NT2/D1 (cell line): Measurements from ENCODE around the gene NEU4.

ENCODE experiments used
- DNase-seq: peaks from one replicate; pipeline ENCODE4 v3.0.0-alpha.2; 2011; ENCODE audit warnings: low read depth, low spot score
- H3K27me3 ChIP-seq: 2 replicates; pipeline ENCODE4 v1.6.0; 2011; ENCODE audit warnings: mild to moderate bottlenecking; ENCODE audit not compliant: insufficient read length, insufficient read depth
- H3K36me3 ChIP-seq: 2 replicates; pipeline ENCODE4 v1.6.1; 2011; ENCODE audit warnings: mild to moderate bottlenecking, low read length, mixed read lengths; ENCODE audit not compliant: insufficient read depth, insufficient read length
- H3K4me1 ChIP-seq: 2 replicates; pipeline ENCODE4 v1.5.1; 2011; ENCODE audit not compliant: insufficient read depth, insufficient read length
- H3K4me3 ChIP-seq: 2 replicates; pipeline ENCODE4 v1.5.1; 2011; ENCODE audit warnings: low read depth; ENCODE audit not compliant: insufficient read length
- H3K9ac ChIP-seq: 2 replicates; pipeline ENCODE4 v1.6.0; 2011; ENCODE audit warnings: low read depth; ENCODE audit not compliant: insufficient read length
- H3K9me3 ChIP-seq: 2 replicates; pipeline ENCODE4 v1.5.1; 2011; ENCODE audit warnings: mild to moderate bottlenecking, low read length; ENCODE audit not compliant: insufficient read depth
- SUZ12 ChIP-seq: IDR thresholded peaks from 2 replicates; pipeline ENCODE4 v1.6.1; 2011; ENCODE audit not compliant: insufficient read length, insufficient read depth; ENCODE audit errors: extremely low read depth
- YY1 ChIP-seq: IDR thresholded peaks from 2 replicates; pipeline ENCODE4 v1.6.1; 2011; ENCODE audit not compliant: insufficient read length, insufficient read depth
- ZNF274 ChIP-seq: IDR thresholded peaks from 2 replicates; pipeline ENCODE4 v1.6.1; 2011; ENCODE audit warnings: mild to moderate bottlenecking, low read depth, low read length

Gene NEU4

DNA sequence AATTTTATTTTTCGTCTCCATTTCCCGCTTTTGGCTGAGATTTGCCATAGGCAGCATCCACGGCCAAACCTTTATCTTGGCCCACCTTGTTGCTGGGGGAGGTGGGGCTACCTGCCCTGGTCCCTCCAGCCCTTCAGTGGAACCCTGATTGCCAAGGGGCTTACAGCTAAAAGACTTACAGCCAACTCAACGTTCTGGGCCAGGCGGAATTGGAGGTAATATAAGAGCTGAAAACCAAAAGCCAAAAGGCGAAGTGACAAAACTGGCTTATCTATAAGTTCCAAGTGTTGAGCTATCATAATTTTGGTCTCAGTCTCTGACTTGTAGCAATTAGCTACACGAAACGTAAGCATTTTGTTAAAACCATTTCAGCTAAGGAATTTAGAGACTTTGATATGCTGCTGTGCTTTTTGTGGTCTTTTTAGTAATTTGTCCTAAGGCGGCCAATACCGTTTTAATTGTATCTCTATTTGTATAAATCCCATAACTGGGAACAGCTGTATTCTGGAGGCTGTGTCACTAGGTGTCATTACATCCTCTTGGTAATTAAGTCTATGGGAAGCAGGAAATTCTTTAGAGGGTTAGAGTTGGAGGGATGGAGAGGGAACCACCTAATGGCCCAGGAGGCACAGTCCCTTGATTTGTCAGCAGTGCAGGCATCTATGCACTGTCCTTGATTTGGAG lies 25.7 kb downstream of the NEU4 start:
- TF ChIP-seq SUZ12 = no peak
- no peak for TF ChIP-seq ZNF274
- TF ChIP-seq YY1 = no peak
- no peaks in the 10 kb centered on the region for H3K4me1 ChIP-seq

DNA sequence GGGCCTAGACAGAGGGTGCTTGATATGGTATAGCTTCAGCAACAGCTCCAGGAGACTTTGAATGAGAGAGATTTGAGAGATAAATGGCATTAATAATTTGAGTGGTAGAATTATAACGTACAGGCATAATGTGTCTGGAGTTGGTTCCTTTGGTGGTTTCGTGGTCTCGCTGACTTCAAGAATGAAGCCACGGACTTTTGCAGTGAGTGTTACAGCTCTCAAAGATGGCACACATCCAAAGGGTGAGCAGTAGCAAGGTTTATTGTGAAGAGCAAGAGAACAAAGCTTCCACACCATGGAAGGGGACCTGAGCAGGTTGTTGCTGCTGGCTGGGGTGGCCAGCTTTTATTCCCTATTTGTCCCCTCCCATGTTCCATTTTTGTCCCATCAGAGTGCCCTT lies 26.6 kb downstream of the NEU4 start:
- TF ChIP-seq SUZ12 (no peak), YY1 (no peak), ZNF274 (no peak)
- no peaks in the 10 kb centered on the region for H3K36me3 ChIP-seq
- no peaks in the 10 kb centered on the region for H3K4me1 ChIP-seq
- no peaks in the 10 kb centered on the region for H3K27me3 ChIP-seq
- H3K9ac ChIP-seq = no peak overlapping the region
- no peak for DNase-seq
- no peak overlapping the region for H3K4me3 ChIP-seq
- peaks cover 9% of the 10 kb centered on the region; the same call in 1 of the 2 replicates for H3K9me3 ChIP-seq

More for the DNA sequence above, 25.7 kb downstream of the NEU4 start:
- no peak overlapping the region for H3K9ac ChIP-seq
- H3K9me3 ChIP-seq = peaks cover 9% of the 10 kb centered on the region; the same call in 1 of the 2 replicates
- no peak overlapping the region for H3K4me3 ChIP-seq
- no peak for DNase-seq
- no peaks in the 10 kb centered on the region for H3K36me3 ChIP-seq
- no peaks in the 10 kb centered on the region for H3K27me3 ChIP-seq

- H3K36me3 ChIP-seq = no peaks in the 10 kb centered on the region
These were observed 27.3 kb downstream of the NEU4 start for GRCh38 chr2:241836292-241836691.

GRCh38 chr2:241837197-241837965 lies 28.4 kb downstream of the NEU4 start:
- no peak for DNase-seq
- H3K27me3 ChIP-seq = no peaks in the 10 kb centered on the region

More at GRCh38 chr2:241836292-241836691, 27.3 kb downstream of the NEU4 start:
- H3K9me3 ChIP-seq = peaks cover 9% of the 10 kb centered on the region; the same call in 1 of the 2 replicates
- TF ChIP-seq ZNF274 = no peak
- TF ChIP-seq SUZ12 = no peak
- TF ChIP-seq YY1 = no peak
- H3K4me3 ChIP-seq = no peak overlapping the region
- H3K27me3 ChIP-seq = no peaks in the 10 kb centered on the region
- no peak overlapping the region for H3K9ac ChIP-seq
- no peak for DNase-seq
- H3K4me1 ChIP-seq = peaks cover 1% of the 10 kb centered on the region

DNA sequence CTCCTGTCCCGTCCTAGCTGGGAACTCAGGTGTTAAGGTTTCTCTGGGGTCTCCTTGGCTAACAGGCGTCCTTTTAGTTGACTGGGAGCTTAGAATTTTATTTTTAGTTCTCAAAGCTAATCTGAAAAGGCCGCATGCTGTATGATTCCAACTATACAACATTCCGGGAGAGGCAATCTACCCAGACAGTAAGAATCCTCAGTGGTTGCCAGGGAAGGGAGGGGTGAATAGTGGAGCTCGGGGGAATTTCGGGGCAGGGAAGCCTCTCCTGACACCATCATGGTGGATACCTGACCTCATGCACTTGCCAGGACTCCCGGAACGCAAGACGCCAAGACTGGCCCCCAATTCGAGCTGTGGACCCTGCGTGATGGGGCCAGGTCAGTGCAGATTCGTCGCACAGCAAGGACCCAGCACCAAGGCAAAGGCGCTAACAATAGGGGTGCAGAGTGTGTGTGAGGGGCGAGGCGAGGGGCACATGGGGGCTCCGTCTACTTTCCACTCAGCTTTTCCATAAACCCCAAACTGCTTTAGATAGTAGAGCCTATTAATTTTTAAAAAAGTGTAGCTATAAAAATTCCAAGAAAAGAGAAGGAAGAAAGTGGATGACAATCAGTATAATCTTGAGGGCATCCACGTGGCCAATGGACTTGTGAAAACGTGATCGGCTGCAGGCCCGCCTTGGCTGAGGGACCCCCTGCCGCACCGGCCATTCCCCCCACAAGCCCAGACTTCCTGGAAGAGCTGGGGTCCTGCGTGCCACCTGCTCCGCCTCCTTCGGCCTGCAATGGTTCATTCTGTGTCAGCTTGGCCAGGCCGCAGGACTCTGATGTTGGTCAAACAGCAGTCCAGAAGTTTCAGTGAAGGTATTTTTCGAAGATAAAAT lies 32.4 kb downstream of the NEU4 start:
- TF ChIP-seq SUZ12 = no peak
- Histone ChIP-seq H3K4me1 (peaks cover 10% of the 10 kb centered on the region), H3K9me3 (no peaks in the 10 kb centered on the region), H3K4me3 (no peak overlapping the region), H3K9ac (no peak overlapping the region), H3K27me3 (peaks cover 12% of the 10 kb centered on the region), H3K36me3 (no peaks in the 10 kb centered on the region)
- DNase-seq = no peak

More at GRCh38 chr2:241837197-241837965, 28.4 kb downstream of the NEU4 start:
- Histone ChIP-seq H3K4me3 (no peak overlapping the region), H3K9ac (no peak overlapping the region), H3K36me3 (no peaks in the 10 kb centered on the region), H3K4me1 (peaks cover 3% of the 10 kb centered on the region), H3K9me3 (peaks cover 9% of the 10 kb centered on the region; the same call in 1 of the 2 replicates)
- TF ChIP-seq ZNF274 (no peak), YY1 (no peak), SUZ12 (no peak)

DNA sequence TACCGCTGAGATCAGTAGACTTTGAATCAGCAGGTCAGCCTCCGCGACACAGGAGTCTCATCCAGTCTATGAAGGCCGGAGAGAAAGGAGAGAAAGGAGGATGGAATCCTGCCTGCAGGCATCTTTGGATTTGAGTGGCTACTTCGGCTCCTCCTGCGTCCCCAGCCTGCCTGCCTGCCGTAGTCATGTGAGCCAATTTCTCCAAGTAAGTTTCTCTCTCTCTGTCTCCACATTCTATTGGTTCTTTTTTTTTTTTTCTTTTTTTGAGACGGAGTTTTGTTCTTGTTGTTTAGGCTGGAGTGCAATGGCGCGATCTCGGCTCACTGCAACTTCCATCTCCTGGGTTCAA lies 33.0 kb downstream of the NEU4 start:
- Histone ChIP-seq H3K4me3 (no peak overlapping the region), H3K9ac (no peak overlapping the region), H3K36me3 (no peaks in the 10 kb centered on the region), H3K27me3 (peaks cover 12% of the 10 kb centered on the region), H3K4me1 (peaks cover 10% of the 10 kb centered on the region), H3K9me3 (no peaks in the 10 kb centered on the region)
- no peak for TF ChIP-seq SUZ12
- no peak for TF ChIP-seq YY1
- TF ChIP-seq ZNF274 = no peak
- DNase-seq = no peak
